ENCODE results near the gene NHLRC1.

The NHLRC1 gene

DNA sequence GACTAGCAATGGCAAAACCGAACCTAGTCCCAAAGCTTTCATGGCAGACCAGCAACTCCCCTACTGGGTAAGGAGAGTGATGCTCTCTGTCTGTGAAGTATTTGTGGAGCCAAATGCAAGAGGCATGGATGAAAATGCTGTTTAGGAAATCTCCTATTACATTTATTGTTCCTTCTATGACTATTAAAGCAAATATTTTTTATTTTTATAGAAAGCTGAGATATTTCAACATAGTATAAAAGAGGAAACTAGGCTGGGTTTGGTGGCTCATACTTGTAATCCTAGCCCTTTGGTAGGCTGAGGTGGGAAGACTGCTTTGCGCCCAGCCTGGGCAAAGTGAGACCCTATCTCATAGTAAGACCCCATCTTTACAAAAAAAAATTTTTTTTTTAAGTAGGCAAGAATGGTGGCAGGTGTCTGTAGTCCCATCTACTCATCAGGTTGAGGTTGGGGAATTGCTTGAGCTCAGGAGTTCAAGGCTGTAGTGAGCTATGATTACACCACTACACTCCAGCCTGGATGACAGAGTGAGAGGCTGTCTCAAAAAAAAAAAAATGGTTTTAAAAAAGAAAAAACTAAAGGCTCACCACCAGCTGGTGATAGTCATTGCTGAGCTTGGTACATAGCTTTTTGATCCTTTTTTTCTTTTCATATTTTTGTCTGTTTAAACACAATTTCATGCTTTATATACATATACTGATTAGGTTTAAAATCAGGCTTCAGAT lies 44.0 kb upstream of the NHLRC1 start:
- Histone ChIP-seq H3K27me3 (ENCODE audit: insufficient read depth, low read length, poor library complexity) (no peaks in the 10 kb centered on the region), H3K9ac (ENCODE audit: low read depth, low read length) (no peak overlapping the region), H3K4me3 (ENCODE audit: low read depth in 1 of 2, low read length in 2 of 2) (no peak overlapping the region), H4K20me1 (ENCODE audit: insufficient read depth, low read length) (no peaks in the 10 kb centered on the region), H3K79me2 (ENCODE audit: insufficient read depth, low read length) (no peaks in the 10 kb centered on the region), H3K4me2 (ENCODE audit: insufficient read depth, low read length) (no peak overlapping the region), H3K36me3 (ENCODE audit: insufficient read depth, low read length) (peaks cover 31% of the 10 kb centered on the region), H3K9me3 (ENCODE audit: insufficient read depth, low read length, severe bottlenecking) (peaks cover 5% of the 10 kb centered on the region), H2AFZ (ENCODE audit: low read depth, low read length) (no peak overlapping the region), H3K4me1 (ENCODE audit: insufficient read depth, low read length) (no peaks in the 10 kb centered on the region), H3K27ac (ENCODE audit: low read length) (no peak overlapping the region)
- ATAC-seq (ENCODE audit: insufficient read depth, low read depth) (no peak; the same call in 2 of the 3 replicates), DNase-seq (no peak)
- TF ChIP-seq, protein P1, sequence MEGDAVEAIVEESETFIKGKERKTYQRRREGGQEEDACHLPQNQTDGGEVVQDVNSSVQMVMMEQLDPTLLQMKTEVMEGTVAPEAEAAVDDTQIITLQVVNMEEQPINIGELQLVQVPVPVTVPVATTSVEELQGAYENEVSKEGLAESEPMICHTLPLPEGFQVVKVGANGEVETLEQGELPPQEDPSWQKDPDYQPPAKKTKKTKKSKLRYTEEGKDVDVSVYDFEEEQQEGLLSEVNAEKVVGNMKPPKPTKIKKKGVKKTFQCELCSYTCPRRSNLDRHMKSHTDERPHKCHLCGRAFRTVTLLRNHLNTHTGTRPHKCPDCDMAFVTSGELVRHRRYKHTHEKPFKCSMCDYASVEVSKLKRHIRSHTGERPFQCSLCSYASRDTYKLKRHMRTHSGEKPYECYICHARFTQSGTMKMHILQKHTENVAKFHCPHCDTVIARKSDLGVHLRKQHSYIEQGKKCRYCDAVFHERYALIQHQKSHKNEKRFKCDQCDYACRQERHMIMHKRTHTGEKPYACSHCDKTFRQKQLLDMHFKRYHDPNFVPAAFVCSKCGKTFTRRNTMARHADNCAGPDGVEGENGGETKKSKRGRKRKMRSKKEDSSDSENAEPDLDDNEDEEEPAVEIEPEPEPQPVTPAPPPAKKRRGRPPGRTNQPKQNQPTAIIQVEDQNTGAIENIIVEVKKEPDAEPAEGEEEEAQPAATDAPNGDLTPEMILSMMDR (IDR thresholded peaks at IDR 0.05; ENCODE audit: borderline replicate concordance, extremely low read depth, low read length, poor library complexity, severe bottlenecking): no peak
- no peak for TF ChIP-seq EZH2 (IDR thresholded peaks at IDR 0.05; ENCODE audit: borderline replicate concordance, low read depth, low read length, severe bottlenecking)

DNA sequence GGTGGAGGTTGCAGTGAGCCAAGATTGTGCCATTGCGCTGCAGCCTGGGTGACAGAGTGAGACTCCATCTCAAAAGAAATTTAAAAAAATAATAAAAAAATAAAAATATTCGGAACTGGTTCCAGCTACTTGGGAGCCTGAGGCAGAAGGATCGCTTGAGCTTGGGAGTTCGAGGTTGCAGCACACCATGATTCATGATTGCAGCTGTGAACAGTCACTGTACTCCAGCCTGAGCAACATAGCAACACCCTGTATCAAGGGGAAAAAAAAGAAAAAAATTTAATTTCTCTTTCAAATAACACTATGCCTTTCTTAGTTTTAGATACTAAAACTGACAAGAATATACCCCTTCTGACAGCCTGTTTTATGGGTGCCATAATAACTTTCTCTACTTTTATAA lies 43.3 kb upstream of the NHLRC1 start:
- Histone ChIP-seq H3K27ac (ENCODE audit: low read length) (no peak overlapping the region), H2AFZ (ENCODE audit: low read depth, low read length) (no peak overlapping the region), H3K9ac (ENCODE audit: low read depth, low read length) (no peak overlapping the region), H3K4me2 (ENCODE audit: insufficient read depth, low read length) (no peak overlapping the region), H3K79me2 (ENCODE audit: insufficient read depth, low read length) (no peaks in the 10 kb centered on the region), H4K20me1 (ENCODE audit: insufficient read depth, low read length) (no peaks in the 10 kb centered on the region), H3K9me3 (ENCODE audit: insufficient read depth, low read length, severe bottlenecking) (peaks cover 5% of the 10 kb centered on the region), H3K4me3 (ENCODE audit: low read depth in 1 of 2, low read length in 2 of 2) (no peak overlapping the region), H3K36me3 (ENCODE audit: insufficient read depth, low read length) (peaks cover 38% of the 10 kb centered on the region), H3K4me1 (ENCODE audit: insufficient read depth, low read length) (no peaks in the 10 kb centered on the region), H3K27me3 (ENCODE audit: insufficient read depth, low read length, poor library complexity) (no peaks in the 10 kb centered on the region)
- no peak for DNase-seq
- TF ChIP-seq, protein P1 (IDR thresholded peaks at IDR 0.05; ENCODE audit: borderline replicate concordance, extremely low read depth, low read length, poor library complexity, severe bottlenecking): no peak
- TF ChIP-seq EZH2 (IDR thresholded peaks at IDR 0.05; ENCODE audit: borderline replicate concordance, low read depth, low read length, severe bottlenecking): no peak
- no peak for ATAC-seq (ENCODE audit: insufficient read depth, low read depth)

DNA sequence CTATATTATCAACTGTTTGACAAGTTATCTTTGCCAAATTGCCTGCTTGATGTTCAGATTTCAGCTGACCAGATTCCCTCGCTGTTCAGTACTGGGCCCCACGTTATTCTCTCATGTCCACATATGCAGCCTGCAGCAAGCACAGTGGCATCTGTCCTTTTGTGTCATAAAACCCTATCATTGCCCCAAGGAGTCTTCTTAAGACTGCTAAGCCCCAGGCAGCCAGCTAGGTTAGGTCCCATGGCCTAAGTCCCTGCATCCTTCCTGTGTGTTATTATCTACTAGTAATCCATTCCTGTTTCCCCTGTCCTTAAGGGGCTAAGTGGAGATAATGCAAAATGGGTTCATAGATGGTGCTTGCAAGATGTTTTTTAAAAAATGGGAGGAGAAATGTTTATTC lies 39.9 kb upstream of the NHLRC1 start:
- no peak for ATAC-seq (ENCODE audit: insufficient read depth, low read depth)
- H3K9ac ChIP-seq (ENCODE audit: low read depth, low read length): no peak overlapping the region
- no peak overlapping the region for H3K4me2 ChIP-seq (ENCODE audit: insufficient read depth, low read length)
- H3K4me3 ChIP-seq (ENCODE audit: low read depth in 1 of 2, low read length in 2 of 2): no peak overlapping the region
- TF ChIP-seq, protein P1 (IDR thresholded peaks at IDR 0.05; ENCODE audit: borderline replicate concordance, extremely low read depth, low read length, poor library complexity, severe bottlenecking): no peak
- no peak for TF ChIP-seq EZH2 (IDR thresholded peaks at IDR 0.05; ENCODE audit: borderline replicate concordance, low read depth, low read length, severe bottlenecking)
- H4K20me1 ChIP-seq (ENCODE audit: insufficient read depth, low read length): no peaks in the 10 kb centered on the region
- no peak for DNase-seq
- no peak overlapping the region for H2AFZ ChIP-seq (ENCODE audit: low read depth, low read length)
- H3K9me3 ChIP-seq (ENCODE audit: insufficient read depth, low read length, severe bottlenecking): no peaks in the 10 kb centered on the region
- H3K4me1 ChIP-seq (ENCODE audit: insufficient read depth, low read length): no peaks in the 10 kb centered on the region
- peaks cover 27% of the 10 kb centered on the region for H3K36me3 ChIP-seq (ENCODE audit: insufficient read depth, low read length)
- no peaks in the 10 kb centered on the region for H3K79me2 ChIP-seq (ENCODE audit: insufficient read depth, low read length)
- no peaks in the 10 kb centered on the region for H3K27me3 ChIP-seq (ENCODE audit: insufficient read depth, low read length, poor library complexity)
- no peak overlapping the region for H3K27ac ChIP-seq (ENCODE audit: low read length)
